K562 (cell line): ENCODE data around the gene ABHD14A. TPM values are rescaled to one million over a fixed set of nuclear protein-coding genes. Genes with fewer than 3 reads are reported as not detected.

Source experiments
- C11orf30 ChIP-seq: fragments of 450-650 bp; IDR thresholded peaks from 2 replicates; pipeline ENCODE4 v1.6.1; 2016; ENCODE audit warnings: low read depth, mild to moderate bottlenecking
- ELF1 ChIP-seq: fragments of 200-800 bp; sonication (Bioruptor generic); IDR thresholded peaks from 2 replicates; pipeline ENCODE4 v1.6.1; 2016; ENCODE audit warnings: missing genetic modification characterization, missing compliant biosample characterization
- HDAC1 ChIP-seq, 2 experiments: fragments of 450-650 bp; IDR thresholded peaks; 2 replicates each; pipeline ENCODE4 v1.6.1; 2016 to 2017; ENCODE audit warnings: inconsistent platforms in 1 of 2, mild to moderate bottlenecking in 1 of 2, moderate library complexity in 1 of 2
- JUN ChIP-seq, 2 experiments: sonication (generic) in 1 of 2; formaldehyde crosslinking in 1 of 2; IDR thresholded peaks; 2 replicates each; pipeline versions ENCODE4 v1.6.1 to v1.8.0; 2012 to 2022; ENCODE audit warnings: borderline replicate concordance in 2 of 2, mild to moderate bottlenecking in 2 of 2, improper control_type of control experiment in 1 of 2, low read depth in 1 of 2, low read length in 1 of 2, missing genetic modification reagents in 1 of 2
- KAT7 ChIP-seq: sonication (generic); formaldehyde crosslinking; IDR thresholded peaks from 2 replicates; pipeline ENCODE4 v1.8.0; 2022; ENCODE audit warnings: missing genetic modification reagents, mild to moderate bottlenecking, borderline replicate concordance
- KDM5B ChIP-seq: fragments of 200-600 bp; sonication (generic); IDR thresholded peaks from 2 replicates; pipeline ENCODE4 v1.6.1; 2012; ENCODE audit warnings: low read depth, mild to moderate bottlenecking, moderate library complexity, low read length, control low read depth, inconsistent platforms; ENCODE audit not compliant: insufficient replicate concordance
- L3MBTL2 ChIP-seq: fragments of 450-650 bp; IDR thresholded peaks from 2 replicates; pipeline ENCODE4 v1.6.1; 2016; ENCODE audit warnings: mild to moderate bottlenecking, moderate library complexity
- MEIS2 ChIP-seq: fragments of 450-650 bp; IDR thresholded peaks from 2 replicates; pipeline ENCODE4 v1.6.1; 2014; ENCODE audit warnings: mild to moderate bottlenecking; ENCODE audit not compliant: partially characterized antibody
- MNT ChIP-seq, 2 experiments: fragments of 450-650 bp; conservative IDR thresholded peaks; 2 replicates each; pipeline ENCODE4 v1.6.1; 2017; ENCODE audit warnings: mild to moderate bottlenecking in 2 of 2, moderate library complexity in 2 of 2
- MXI1 ChIP-seq: IDR thresholded peaks from 2 replicates; pipeline ENCODE4 v1.6.1; 2011; ENCODE audit warnings: low read depth, mild to moderate bottlenecking, improper control_type of control experiment, low read length
- RBM14 ChIP-seq: fragments of 200-400 bp; formaldehyde crosslinking; IDR thresholded peaks from 2 replicates; pipeline ENCODE4 v1.6.1; 2018; ENCODE audit warnings: low read depth, mild to moderate bottlenecking, low read length, moderate library complexity, borderline replicate concordance; ENCODE audit not compliant: insufficient read depth
- SAP30 ChIP-seq: fragments of 200-600 bp; sonication (generic); IDR thresholded peaks from 2 replicates; pipeline ENCODE4 v1.6.1; 2012; ENCODE audit warnings: borderline replicate concordance, low read depth, mild to moderate bottlenecking, moderate library complexity, low read length, control low read depth, inconsistent platforms; ENCODE audit not compliant: insufficient read depth, poor library complexity, severe bottlenecking
- STAG1 ChIP-seq: sonication (generic); formaldehyde crosslinking; IDR thresholded peaks from 2 replicates; pipeline ENCODE4 v1.5.0; 2020; ENCODE audit warnings: missing genetic modification reagents, borderline replicate concordance
- UBTF ChIP-seq, 2 experiments: IDR thresholded peaks; 2 replicates each; pipeline ENCODE4 v1.6.1; 2012; ENCODE audit warnings: improper control_type of control experiment in 2 of 2, low read depth in 2 of 2, low read length in 2 of 2, borderline replicate concordance in 1 of 2
- YY1 ChIP-seq, 3 experiments: IDR thresholded peaks; 2 replicates each; pipeline ENCODE4 v1.6.1; 2011; ENCODE audit warnings: low read length in 2 of 3, mild to moderate bottlenecking in 2 of 3, moderate library complexity in 2 of 3, borderline replicate concordance in 1 of 3, control low read depth in 1 of 3, low read depth in 1 of 3; ENCODE audit not compliant: insufficient read depth in 3 of 3, insufficient replicate concordance in 2 of 3, control insufficient read depth in 1 of 3, insufficient read length in 1 of 3; ENCODE audit errors: extremely low read depth in 1 of 3
- ZNF384 ChIP-seq: IDR thresholded peaks from 2 replicates; pipeline ENCODE4 v1.6.1; 2012; ENCODE audit warnings: low read depth, low read length, improper control_type of control experiment
- ZNF589 ChIP-seq: fragments of 200-800 bp; sonication (Bioruptor generic); IDR thresholded peaks from 2 replicates; pipeline ENCODE4 v1.6.1; 2016; ENCODE audit warnings: low read depth, missing genetic modification characterization, missing compliant biosample characterization
- polyA plus RNA-seq, 8 experiments: library from polyadenylated mRNA; depleted of rRNA in 4 of 8; stranded (reverse) in 5 of 8; unstranded in 3 of 8; fragments of >200 nt; fragmentation: Nextera tagmentation in 2 of 8; fragmentation: Illumina TruSeq in 1 of 8; extraction: Ambion mirVana in 2 of 8; extraction: Trizol in 1 of 8; gene quantifications; 2 replicates each; pipeline versions ENCODE4 v1.2.1 to v1.2.3, GENCODE V29; 2011 to 2014; ENCODE audit warnings: inconsistent platforms in 1 of 8, missing spikeins in 1 of 8
- total RNA-seq, 7 experiments: library from RNA; depleted of rRNA in 6 of 7; stranded (reverse); fragments of >200 nt in 6 of 7; fragmentation: Illumina TruSeq in 2 of 7; extraction: Trizol in 2 of 7; gene quantifications; 2 replicates each; pipeline versions ENCODE4 v1.2.1 to v1.2.3, GENCODE V29; 2011 to 2021; ENCODE audit warnings: low replicate concordance in 1 of 7
- TF ChIP-seq, protein P1 (sequence below): fragments of 450-650 bp; IDR thresholded peaks from 2 replicates; pipeline ENCODE4 v1.6.1; 2016; ENCODE audit warnings: borderline replicate concordance

Gene ABHD14A
- total and polyA plus RNA-seq, 9 of the 15 experiments (the other 6 are each of a cell fraction or from before 2014, with no cell fraction given), result 0.90 to 10.5 (median 8.3) TPM

GRCh38 chr3:51941798-51942602, 32.9 kb upstream of the ABHD14A start, which contains the start of the genes PARP3 and RRP9 (continued):
- TF ChIP-seq MNT (conservative IDR thresholded peaks at IDR 0.05) (peak; percentile 98 to 99), KAT7 (CRISPR knock-in tag) (peak; percentile 74; the same call in 1 of the 2 replicates), JUN (IDR thresholded peaks at IDR 0.05; ENCODE audit: borderline replicate concordance, low read depth, low read length) (peak; percentile 3; the same call in 1 of the 2 replicates), JUN (CRISPR knock-in tag; IDR thresholded peaks at IDR 0.05; ENCODE audit: borderline replicate concordance) (no peak), C11orf30 (peak; percentile 65), HDAC1 (IDR thresholded peaks at IDR 0.05) (peak in 1 of 2 experiments; percentile 98; a peak in 2 of 4 replicates), ZNF384 (0 out of 2 replicates have a peak, but pooled peaks have one; percentile 4), KDM5B (peak; percentile 23), ZNF589 (CRISPR knock-in tag) (0 out of 2 replicates have a peak, but pooled peaks have one; percentile 6), SAP30 (peak; percentile 97), L3MBTL2 (peak; percentile 71; the same call in 1 of the 2 replicates), RBM14 (no peak), YY1 (IDR thresholded peaks at IDR 0.05; ENCODE audit: borderline replicate concordance in 1 of 3, control insufficient read depth in 1 of 3, extremely low read depth in 1 of 3, insufficient read depth in 3 of 3, insufficient read length in 1 of 3, insufficient replicate concordance in 2 of 3, low read depth in 1 of 3, low read length in 2 of 3) (peak in 2 of 3 experiments; percentile 38 to 53), UBTF (IDR thresholded peaks at IDR 0.05; ENCODE audit: borderline replicate concordance in 1 of 2, low read depth in 2 of 2, low read length in 2 of 2) (peak in 1 of 2 experiments; percentile 45; a peak in 1 of 4 replicates), STAG1 (peak; percentile 49; the same call in 1 of the 2 replicates), MXI1 (peak; percentile 94), ELF1 (tag) (peak; percentile 86), MEIS2 (peak; percentile 44)
- TF ChIP-seq, protein P1, sequence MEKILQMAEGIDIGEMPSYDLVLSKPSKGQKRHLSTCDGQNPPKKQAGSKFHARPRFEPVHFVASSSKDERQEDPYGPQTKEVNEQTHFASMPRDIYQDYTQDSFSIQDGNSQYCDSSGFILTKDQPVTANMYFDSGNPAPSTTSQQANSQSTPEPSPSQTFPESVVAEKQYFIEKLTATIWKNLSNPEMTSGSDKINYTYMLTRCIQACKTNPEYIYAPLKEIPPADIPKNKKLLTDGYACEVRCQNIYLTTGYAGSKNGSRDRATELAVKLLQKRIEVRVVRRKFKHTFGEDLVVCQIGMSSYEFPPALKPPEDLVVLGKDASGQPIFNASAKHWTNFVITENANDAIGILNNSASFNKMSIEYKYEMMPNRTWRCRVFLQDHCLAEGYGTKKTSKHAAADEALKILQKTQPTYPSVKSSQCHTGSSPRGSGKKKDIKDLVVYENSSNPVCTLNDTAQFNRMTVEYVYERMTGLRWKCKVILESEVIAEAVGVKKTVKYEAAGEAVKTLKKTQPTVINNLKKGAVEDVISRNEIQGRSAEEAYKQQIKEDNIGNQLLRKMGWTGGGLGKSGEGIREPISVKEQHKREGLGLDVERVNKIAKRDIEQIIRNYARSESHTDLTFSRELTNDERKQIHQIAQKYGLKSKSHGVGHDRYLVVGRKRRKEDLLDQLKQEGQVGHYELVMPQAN, result peak; percentile 98
